GM20431 (cell line): ENCODE data around the gene CACFD1.

ENCODE experiments used
- in situ Hi-C: fragments of 300-500 bp; cut with MseI, MboI; formaldehyde crosslinking; loops from one replicate; pipeline ENCODE4 v1.15.0; 2020; ENCODE audit warnings: low sequenced_read_pairs; ENCODE audit not compliant: unreplicated experiment

Gene CACFD1

DNA sequence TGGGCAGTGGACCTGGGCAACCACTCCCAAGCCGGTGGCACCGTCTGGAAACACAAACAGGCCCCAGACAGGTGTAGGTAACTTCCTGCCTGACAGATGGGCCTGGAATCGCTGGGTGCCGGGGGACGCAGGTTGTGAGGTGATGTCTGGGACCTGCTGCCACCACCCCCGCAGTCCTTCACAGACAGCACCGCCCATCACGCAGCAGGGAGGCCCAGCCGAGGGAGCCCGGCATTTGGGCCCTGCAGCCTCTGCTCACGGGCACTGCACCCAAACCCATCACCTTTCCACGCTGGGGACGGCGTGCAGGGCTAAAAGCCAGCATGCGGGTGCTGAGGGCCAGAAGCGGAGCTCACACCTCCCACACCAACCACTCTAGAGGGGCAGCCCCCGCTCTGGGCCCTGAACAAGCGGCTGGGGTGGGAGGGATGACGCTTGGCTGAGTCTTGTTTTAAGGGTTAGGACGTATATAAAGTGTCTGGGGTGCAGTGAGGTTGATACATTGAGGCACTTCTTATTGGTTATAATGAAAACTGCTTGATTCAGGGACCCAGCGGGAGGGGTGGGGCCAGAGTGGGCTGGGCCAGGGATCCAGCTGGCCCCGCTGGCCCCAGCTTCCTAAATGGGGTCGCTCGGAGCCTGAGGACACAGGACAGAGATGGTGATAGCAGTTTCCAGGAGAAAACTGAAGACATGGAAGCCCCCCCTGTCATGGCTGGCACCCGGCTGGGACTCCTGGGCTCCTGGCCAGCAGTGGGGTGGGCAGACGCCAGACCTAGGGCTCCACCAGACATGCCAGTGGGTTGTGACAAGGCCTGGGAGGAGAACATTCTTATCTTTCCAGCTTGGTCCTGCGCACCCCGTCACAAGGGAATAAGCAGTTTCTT, 53.7 kb downstream of the CACFD1 start:
- in situ Hi-C loops, result no loop called here

DNA sequence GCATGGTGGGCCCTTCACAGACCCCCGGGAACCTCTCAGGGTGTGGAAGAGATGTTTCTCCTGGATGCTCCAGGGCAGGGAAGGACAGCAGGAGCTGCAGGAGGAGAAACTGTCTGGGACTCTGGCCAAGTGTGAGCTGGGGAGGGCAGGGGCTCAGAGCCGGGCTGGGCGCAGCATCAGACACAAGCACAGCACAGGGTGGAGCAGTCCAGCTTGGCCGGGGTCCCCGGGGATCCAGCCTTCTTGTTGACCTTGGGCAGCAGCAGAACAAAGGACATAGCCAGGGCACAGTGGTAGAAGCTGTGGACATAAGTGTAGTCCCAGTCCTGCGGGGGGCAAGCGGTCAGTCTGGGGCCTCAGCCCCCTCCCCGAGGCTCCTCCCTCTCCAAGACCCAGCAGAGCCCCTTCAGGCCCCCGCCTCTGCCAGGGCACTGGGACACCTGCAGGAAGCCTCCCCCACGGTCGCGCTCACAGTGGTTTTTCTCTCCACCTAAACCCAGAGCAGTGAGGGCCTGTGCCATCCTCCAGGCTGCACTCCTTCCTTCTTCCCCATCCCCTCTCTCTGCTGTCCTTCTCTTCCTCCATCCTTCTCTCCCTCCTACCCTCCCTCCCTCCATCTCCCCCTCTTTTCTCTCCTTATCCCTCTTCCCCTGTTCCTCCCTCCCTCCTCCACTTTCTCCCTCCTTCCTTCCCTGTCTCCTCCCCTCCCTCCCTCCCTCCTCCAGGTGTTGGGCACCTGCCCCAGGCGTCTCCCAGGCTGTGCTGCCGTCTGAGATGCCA, 54.9 kb downstream of the CACFD1 start:
- in situ Hi-C loops, result no loop called here

DNA sequence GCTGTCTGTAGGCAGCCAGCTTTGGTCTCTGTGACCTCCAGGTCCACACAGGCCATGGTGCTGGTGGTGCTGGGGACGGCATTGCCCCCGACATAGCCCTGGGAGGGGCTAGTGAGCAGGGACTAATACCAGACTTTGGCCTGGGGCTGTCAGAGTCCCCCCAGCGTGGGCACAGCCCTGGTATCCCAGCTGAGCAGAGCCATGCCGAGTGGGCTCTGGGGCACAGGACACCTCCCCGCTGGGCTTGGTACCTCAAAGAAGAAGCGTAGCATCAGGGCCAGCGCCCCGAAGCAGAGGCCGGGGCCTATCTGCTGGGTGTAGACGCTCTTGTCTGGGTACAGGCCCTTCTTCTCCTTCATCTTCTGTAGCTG, 55.4 kb downstream of the CACFD1 start:
- in situ Hi-C loops, result no loop called here

DNA sequence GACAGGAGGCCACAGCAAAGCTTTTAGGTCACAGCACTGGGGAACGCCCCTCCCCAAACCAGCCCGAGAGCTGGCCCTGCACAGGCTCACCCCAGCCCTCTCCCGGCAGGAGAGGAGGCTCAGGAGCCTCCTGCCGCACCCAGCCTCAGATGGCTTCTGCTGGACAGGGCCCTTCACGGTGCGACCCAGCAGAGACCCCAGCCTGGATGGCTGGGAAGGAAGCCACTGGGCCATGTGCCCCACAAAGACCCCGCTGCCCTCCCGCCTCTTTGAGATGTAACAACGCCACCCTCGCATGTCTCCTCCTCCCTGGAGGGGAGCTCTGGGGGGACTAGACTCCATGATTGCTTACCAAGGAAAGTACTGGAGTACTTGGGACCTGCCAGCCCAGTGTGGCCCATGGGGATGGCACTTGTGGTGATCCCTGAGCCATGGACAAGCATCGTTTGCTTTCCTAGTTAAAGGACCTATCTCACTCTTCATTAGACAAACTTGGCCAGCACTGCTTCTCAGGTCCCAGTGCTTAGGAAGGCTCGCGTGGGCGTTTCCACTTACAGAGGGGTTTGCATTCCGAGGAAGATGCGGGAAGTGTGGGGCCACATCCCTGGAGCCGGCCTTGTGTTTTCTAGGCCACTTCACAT, 56.0 kb downstream of the CACFD1 start:
- in situ Hi-C loops, result no loop called here

DNA sequence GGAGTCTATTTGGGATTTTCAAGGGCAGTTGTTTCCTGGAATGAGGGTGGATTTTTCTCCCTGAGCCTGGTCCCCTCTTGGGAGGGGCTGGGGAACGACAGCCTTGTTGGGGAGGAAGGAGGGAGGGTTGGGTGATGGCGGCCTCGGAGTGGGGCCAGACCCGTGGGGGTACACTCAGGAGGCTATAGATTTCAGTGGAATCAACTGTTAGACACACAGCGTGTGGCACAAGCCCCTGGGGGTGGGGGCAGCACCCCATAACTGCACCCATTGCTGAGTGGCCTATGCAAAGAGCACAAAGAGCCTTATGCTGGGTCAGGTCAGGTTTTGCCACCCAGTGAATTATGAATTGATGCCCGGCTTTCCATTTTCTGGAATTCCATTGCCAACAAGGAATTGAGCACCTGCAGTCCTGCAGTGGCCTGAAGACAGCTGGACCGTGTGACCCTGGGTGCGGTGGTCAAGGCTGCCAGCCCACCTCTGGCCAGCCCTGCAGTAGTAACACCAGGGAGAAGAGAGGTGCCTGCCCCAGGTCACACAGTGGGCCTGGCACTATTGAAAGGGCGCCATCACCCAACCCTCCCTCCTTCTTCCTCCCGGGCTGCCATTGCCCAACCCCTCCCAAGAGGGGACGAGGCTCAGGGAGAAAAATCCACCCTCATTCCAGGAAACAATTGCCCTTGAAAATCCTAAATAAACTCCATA, 56.6 kb downstream of the CACFD1 start:
- in situ Hi-C loops, result no loop called here

DNA sequence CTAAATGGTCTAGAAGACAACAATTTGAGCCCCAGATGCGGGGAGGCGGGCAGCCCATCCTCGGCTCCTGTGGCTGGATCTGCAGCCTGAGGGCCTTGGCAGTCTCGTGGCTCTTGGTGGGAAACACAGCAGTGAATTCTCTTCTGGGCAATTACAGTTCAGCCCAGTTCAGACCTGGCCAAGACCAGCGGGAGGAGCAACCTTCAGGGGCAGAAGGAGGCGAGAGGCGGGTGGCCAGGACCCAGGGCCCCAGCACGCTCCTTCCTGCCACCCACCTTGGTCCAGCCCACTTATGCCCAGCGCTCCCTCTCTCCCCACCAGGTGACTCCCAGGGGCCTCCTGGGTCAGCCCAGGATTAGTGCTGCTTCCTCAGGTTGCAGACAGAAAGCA, 57.2 kb downstream of the CACFD1 start:
- in situ Hi-C loops, result no loop called here

DNA sequence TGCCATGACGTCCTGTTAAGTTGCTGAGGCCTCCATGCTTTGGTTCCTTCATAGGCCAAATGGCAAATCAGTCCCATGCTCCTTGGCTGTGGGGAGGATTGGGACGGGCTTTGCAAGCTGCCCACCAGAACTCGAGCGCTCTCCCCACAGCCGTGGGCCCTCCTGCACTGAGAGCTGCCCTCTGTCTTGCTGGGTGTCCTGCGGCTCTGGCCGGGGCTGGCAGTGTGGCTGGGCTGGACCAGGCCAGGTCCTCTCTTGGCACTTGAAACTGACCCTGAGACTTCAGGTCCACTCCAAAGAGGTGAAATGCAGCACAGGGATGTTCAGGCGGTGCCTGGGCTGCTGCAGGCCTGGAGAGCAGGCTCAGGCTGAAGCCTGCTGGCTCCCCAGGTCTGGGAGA, 57.9 kb downstream of the CACFD1 start:
- in situ Hi-C loops, result no loop called here

DNA sequence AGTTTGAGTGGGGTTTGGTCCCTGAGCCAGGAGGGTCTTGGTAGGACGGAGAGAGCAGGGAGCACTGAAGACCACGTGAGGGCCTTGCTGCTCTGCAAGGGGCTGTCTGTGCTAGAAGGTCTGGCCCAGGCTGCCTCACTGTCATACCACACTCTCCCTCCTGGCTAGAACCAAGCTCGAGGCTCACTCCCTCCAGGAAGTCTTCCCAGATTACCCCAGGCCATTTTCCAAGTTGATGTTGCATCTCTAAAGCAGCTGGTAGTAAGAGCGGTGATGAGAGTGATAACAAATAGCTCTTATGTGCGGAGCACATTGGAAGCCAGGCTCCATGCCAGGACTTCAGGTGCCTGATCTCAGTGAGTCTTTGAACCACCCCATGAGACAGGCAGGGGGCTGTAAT, 58.4 kb downstream of the CACFD1 start:
- in situ Hi-C loops, result no loop called here

DNA sequence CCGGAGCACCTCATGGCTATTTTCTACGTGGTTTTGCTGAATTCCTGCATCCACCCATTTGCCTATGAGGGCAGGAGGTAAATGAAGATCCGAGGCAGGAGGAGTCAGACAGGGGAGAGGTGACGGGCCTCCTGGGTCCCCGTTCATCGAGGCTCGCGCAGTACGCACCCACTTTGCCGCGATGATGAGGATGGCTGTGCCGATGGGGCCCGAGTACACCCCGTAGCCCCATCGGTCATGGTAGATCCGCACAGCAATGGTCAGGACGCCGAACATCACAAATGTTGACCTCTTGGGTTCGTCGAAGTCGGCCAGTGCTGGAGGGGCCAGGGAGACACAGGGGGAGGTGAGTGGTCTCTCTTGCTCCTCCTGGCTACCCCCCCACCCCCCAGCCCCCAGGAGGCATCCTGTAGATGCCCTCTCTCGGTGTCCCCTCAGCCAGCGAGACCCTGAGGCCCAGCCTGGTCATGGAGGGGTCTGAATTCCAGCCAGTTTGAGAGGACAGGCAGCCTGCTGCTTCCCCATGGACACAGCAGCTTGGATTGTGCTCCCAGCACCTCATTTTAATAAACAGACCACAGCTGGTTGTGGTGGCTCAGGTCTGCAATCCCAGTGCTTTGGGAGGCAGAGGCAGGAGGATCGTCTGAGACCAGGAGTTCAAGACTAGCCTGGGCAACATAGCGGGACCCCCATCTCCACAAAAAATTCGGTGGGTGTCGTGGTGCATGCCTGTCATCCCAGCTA, 59.1 kb downstream of the CACFD1 start:
- in situ Hi-C loops, result no loop called here

DNA sequence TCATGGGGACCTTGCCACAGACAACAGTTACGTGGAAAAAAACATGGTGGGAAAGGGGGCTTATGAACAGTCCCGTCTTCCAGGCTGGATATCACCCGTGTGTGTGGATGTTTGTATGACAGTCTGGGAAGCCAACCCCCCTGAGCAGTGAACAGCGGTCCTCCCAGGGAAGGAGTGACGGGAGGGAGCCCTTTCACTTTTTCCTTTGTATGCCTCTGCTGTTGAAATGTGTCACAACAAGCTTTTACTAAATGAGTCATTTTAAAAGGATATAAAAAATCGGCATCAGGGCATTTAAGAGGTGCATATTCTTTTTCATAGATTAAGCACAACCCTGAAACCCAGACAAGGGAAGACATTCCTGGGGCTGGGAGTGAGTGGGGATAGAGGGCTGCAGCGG, 59.9 kb downstream of the CACFD1 start:
- in situ Hi-C loops, result no loop called here

DNA sequence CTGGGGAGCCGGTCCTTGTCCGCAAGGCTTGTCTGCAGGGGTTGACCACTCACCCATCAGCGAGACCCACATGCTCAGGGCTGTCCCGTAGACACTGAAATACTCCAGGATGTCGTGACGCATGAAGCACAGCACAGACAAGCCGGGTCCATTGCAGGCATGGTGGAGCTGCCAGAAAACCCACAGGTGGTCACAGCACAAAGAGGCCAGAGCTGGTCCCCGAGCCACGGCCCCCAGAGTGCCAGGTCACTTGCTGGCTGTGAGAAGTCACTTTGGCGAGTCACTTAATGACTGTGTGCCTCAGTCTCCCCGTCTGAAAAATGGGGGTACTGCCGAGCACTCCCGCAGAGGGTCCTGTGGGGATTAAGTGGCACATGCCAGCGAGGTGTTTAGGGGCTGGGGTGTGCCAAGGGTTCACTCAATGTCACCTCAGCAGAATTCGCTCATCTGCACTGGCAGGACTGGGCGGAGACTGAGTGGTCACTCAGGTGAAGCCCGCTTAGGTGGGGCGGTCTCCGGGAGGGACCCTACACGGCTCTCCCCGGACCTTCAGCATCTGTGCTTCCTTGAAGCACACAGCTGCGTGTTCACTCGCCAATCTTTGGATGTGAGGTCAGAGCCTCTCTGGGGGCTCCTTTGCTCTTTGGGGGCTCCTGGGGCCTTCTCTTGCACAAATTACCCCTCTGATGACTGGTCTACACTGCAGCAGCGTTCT, 60.5 kb downstream of the CACFD1 start:
- in situ Hi-C loops, result no loop called here
